ENCODE results near the gene RANBP10. TPM values are rescaled to one million over a fixed set of nuclear protein-coding genes. Genes with fewer than 3 reads are reported as not detected.

RANBP10 gene
- total and polyA plus RNA-seq, 2 of the 8 experiments (the other 6 are each of a cell fraction or from before 2014, with no cell fraction given), result 14.2 to 16.8 TPM

- Histone ChIP-seq H3K23me2 (ENCODE audit: low read depth, low read length) (no peaks in the 10 kb centered on the region), H2BK20ac (ENCODE audit: low read length) (no peak overlapping the region), H3K79me2 (ENCODE audit: control insufficient read depth in 1 of 2, insufficient read depth in 2 of 2, low read length in 2 of 2) (no peaks in the 10 kb centered on the region), H3K27me3 (replicated peaks in 1 of 4; ENCODE audit: control insufficient read depth in 3 of 4, extremely low read depth in 1 of 4, insufficient read depth in 3 of 4, low read length in 3 of 4) (no peaks in the 10 kb centered on the region), H3K9me3 (ENCODE audit: insufficient read depth in 2 of 2, low read depth in 1 of 2, low read length in 1 of 2) (no peaks in the 10 kb centered on the region), H2AFZ (ENCODE audit: low read length) (no peak overlapping the region), H3K79me1 (ENCODE audit: low read depth, low read length) (no peaks in the 10 kb centered on the region), H3K14ac (ENCODE audit: insufficient read length) (no peak overlapping the region), H3K4me2 (ENCODE audit: insufficient read depth in 1 of 2, low read depth in 2 of 2, low read length in 2 of 2) (no peak overlapping the region), H2BK15ac (ENCODE audit: low read length) (no peak overlapping the region), H4K5ac (ENCODE audit: insufficient read length, low read depth, low read length) (no peak overlapping the region), H3K4me1 (replicated peaks in 1 of 4; ENCODE audit: control insufficient read depth in 3 of 4, insufficient read depth in 4 of 4, low read length in 3 of 4) (no peaks in the 10 kb centered on the region), H4K8ac (ENCODE audit: extremely low read depth, insufficient read depth, low read length) (peak overlapping the region; percentile 11; the same call in 1 of the 2 replicates), H3K27ac (ENCODE audit: low read depth, low read length) (no peak overlapping the region), H4K91ac (replicated peaks; ENCODE audit: insufficient read length, low read length) (no peak overlapping the region), H2BK120ac (replicated peaks; ENCODE audit: low read depth, low read length) (no peak overlapping the region), H4K20me1 (replicated peaks in 1 of 2; ENCODE audit: control insufficient read depth in 1 of 2, insufficient read depth in 2 of 2, low read length in 2 of 2) (peaks cover 0 to 2% of the 10 kb centered on the region in 2 experiments), H2BK12ac (ENCODE audit: low read depth, low read length) (no peak overlapping the region), H3K23ac (ENCODE audit: insufficient read length) (no peak overlapping the region), H3K9ac (replicated peaks in 1 of 4; ENCODE audit: extremely low read depth in 1 of 4, low read depth in 3 of 4, low read length in 3 of 4) (no peak overlapping the region), H3K18ac (ENCODE audit: extremely low read depth, low read length) (no peak overlapping the region), H2AK5ac (ENCODE audit: low read depth, low read length) (no peak overlapping the region), H3K56ac (replicated peaks; ENCODE audit: insufficient read length, low read depth, low read length) (no peak overlapping the region), H2BK5ac (ENCODE audit: low read depth, low read length) (0 out of 2 replicates have a peak overlapping the region, but pooled peaks have one; percentile 8), H3K4me3 (ENCODE audit: extremely low read depth in 1 of 4, insufficient read depth in 2 of 4, low read depth in 3 of 4, low read length in 4 of 4) (no peak overlapping the region), H3K36me3 (ENCODE audit: control insufficient read depth in 2 of 4, insufficient read depth in 4 of 4, low read length in 3 of 4) (peaks cover 0 to 16% (median 0%) of the 10 kb centered on the region in 4 experiments; a peak in 3 of 8 replicates), H3K4ac (replicated peaks; ENCODE audit: insufficient read length, low read depth, low read length) (no peak overlapping the region)
- DNase-seq (ENCODE audit: low read depth in 1 of 2, low spot score in 2 of 2), result no peak
- WGBS, 2 experiments (ENCODE audit: extremely low coverage in 1 of 2, insufficient coverage in 1 of 2, insufficient read length in 1 of 2, insufficient replicate concordance in 2 of 2, low coverage in 1 of 2, low lambda C conversion rate in 2 of 2, missing lambda C conversion rate in 1 of 2), result 91% methylated on average over 4 of the region's 4 CpGs; no CpG with 5 or more reads in 1 of the 2 experiments
- ChIA-PET CTCF (ENCODE audit: partially characterized antibody) (interaction anchor here (0.9 kb wide), 1 partner anchor 44 kb away, joined by 3 read pairs; no protein-coding TSS in a partner anchor), POLR2A (ENCODE audit: partially characterized antibody) (interaction anchor here (1.9 kb wide), 1 partner anchor 10 kb away, joined by 5 read pairs; no protein-coding TSS in a partner anchor)
- no peak for TF ChIP-seq EGR1 (IDR thresholded peaks at IDR 0.05; ENCODE audit: borderline replicate concordance, low read depth, low read length)
- FAIRE-seq, result no peak
Measured at GRCh38 chr16:67741118-67741517, 65.2 kb downstream of the RANBP10 start.
